Dedifferentiated amniotic fluid mesenchymal stem cell (primary cell): ENCODE measurements around the gene COL11A2.
"Not testable (repeated sequence)": the region's sequence is repeated elsewhere in the genome, so short reads cannot be mapped to it uniquely, and the experiment has no call there.

ENCODE experiments used
- DNase-seq: peaks from one replicate; pipeline ENCODE4 v3.0.0-alpha.2; 2016; ENCODE audit errors: extremely low spot score

COL11A2 gene

GRCh38 chr6:33156561-33156960 lies 35.7 kb downstream of the COL11A2 start:
- no peak for DNase-seq

- DNase-seq = no peak
These were observed 37.9 kb downstream of the COL11A2 start for GRCh38 chr6:33154349-33154748.

- no peak for DNase-seq
These were observed 41.2 kb downstream of the COL11A2 start for GRCh38 chr6:33151050-33151449.

GRCh38 chr6:33150560-33150959 lies 41.7 kb downstream of the COL11A2 start:
- DNase-seq = not testable (repeated sequence)

GRCh38 chr6:33147807-33148666 lies 44.2 kb downstream of the COL11A2 start:
- peak; percentile 79 for DNase-seq

GRCh38 chr6:33144373-33144772 lies 47.9 kb downstream of the COL11A2 start:
- DNase-seq = no peak

- no peak for DNase-seq
These were observed 49.0 kb downstream of the COL11A2 start for GRCh38 chr6:33143113-33143770.

- no peak for DNase-seq
These were observed 49.7 kb downstream of the COL11A2 start for GRCh38 chr6:33142501-33143070.

- no peak for DNase-seq
These were observed 51.7 kb downstream of the COL11A2 start for GRCh38 chr6:33140556-33140955.

GRCh38 chr6:33139596-33140206 lies 52.6 kb downstream of the COL11A2 start:
- no peak for DNase-seq

GRCh38 chr6:33136310-33136900 lies 55.9 kb downstream of the COL11A2 start:
- DNase-seq = no peak

- DNase-seq = no peak
These were observed 60.2 kb downstream of the COL11A2 start for GRCh38 chr6:33132081-33132524.

- DNase-seq = no peak
These were observed 63.9 kb downstream of the COL11A2 start for GRCh38 chr6:33128318-33128717.

- DNase-seq = no peak
These were observed 66.1 kb downstream of the COL11A2 start for GRCh38 chr6:33126101-33126714.

GRCh38 chr6:33124947-33125346 lies 67.3 kb downstream of the COL11A2 start:
- no peak for DNase-seq

GRCh38 chr6:33124525-33124901 lies 67.8 kb downstream of the COL11A2 start:
- no peak for DNase-seq

GRCh38 chr6:33123732-33124524 lies 68.3 kb downstream of the COL11A2 start:
- DNase-seq = no peak

GRCh38 chr6:33123181-33123580 lies 69.1 kb downstream of the COL11A2 start:
- no peak for DNase-seq

GRCh38 chr6:33120001-33120400 lies 72.3 kb downstream of the COL11A2 start:
- DNase-seq = no peak

- DNase-seq = peak; percentile 61
These were observed 73.6 kb downstream of the COL11A2 start for GRCh38 chr6:33118525-33119123.
